ENCODE measurements around the gene UGT1A8. TPM values are rescaled to one million over a fixed set of nuclear protein-coding genes. Genes with fewer than 3 reads are reported as not detected.

The UGT1A8 gene
- polyA plus RNA-seq, 2 of the 4 experiments (the other 2 are of a cell fraction), result 0.22 TPM; not detected in 1

DNA sequence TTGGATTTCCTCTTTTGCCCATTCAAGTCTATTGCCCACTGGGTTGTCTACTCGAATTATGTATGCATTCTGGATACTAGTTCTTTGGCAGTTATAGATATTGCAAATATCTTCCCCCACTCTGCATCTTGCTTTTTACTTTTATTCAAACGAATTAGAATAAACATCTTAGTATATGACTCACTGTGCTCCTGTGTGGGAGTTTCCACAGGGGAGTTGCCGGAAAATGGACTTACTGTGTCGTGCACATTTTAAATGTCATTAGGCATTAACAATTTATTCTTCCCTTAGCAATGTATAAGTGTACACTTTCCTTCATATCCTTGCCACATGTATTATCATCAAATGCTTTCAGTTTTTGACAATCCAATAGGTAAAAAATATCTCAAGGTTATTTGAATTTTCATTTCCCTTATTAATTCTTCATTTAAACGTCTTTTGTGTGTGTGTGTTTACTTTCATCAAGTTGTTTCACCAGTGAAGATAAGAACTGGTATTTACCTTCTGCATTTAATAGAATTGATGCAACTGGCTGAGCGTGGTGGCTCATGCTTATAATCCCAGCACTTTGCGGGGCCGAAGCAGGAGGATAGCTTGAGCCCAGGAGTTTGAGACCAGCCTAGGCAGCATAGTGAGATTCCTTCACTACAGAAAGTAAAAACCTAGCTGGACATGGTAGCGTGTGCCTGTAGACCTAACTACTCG, 90.7 kb downstream of the UGT1A8 start (continued):
- TF ChIP-seq ESRRA (IDR thresholded peaks at IDR 0.05; ENCODE audit: borderline replicate concordance, low read length), result no peak
- TF ChIP-seq PBX3 (IDR thresholded peaks at IDR 0.05), result no peak
- TF ChIP-seq RAD21 (conservative IDR thresholded peaks at IDR 0.05 in 1 of 2, IDR thresholded peaks at IDR 0.05 in 1 of 2), result no peak; a peak in 1 of 5 replicates
- TF ChIP-seq CBX8 (IDR thresholded peaks at IDR 0.05), result no peak
- TF ChIP-seq SMC3 (IDR thresholded peaks at IDR 0.05), result no peak
- peak; percentile 4 to 73; a peak in 3 of 4 replicates for TF ChIP-seq CEBPB (IDR thresholded peaks at IDR 0.05)
- no peak for TF ChIP-seq NFE2L2 (conservative IDR thresholded peaks at IDR 0.05; ENCODE audit: low read length)
- TF ChIP-seq FOSB (CRISPR knock-in tag; IDR thresholded peaks at IDR 0.05), result peak; percentile 48; the same call in 1 of the 2 replicates
- TF ChIP-seq ZFP36 (IDR thresholded peaks at IDR 0.05; ENCODE audit: borderline replicate concordance, partially characterized antibody), result no peak
- peak; percentile 93 for TF ChIP-seq GATA3 (IDR thresholded peaks at IDR 0.05; ENCODE audit: borderline replicate concordance)

- WGBS (ENCODE audit: missing lambda C conversion rate), result 66% methylated on average over 5 of the region's 5 CpGs
- ATAC-seq (no peak), DNase-seq (ENCODE audit: low read depth in 1 of 2, low spot score in 1 of 2) (peak in 1 of 2 experiments; percentile 78), FAIRE-seq (no peak)
- ChIA-PET CTCF (interaction anchor here (0.6 to 1.4 kb wide), 2 partner anchors 75 to 124 kb away, joined by 3 to 5 read pairs; no protein-coding TSS in a partner anchor), POLR2A (no interaction called here)
- peaks cover 68% of the 10 kb centered on the region for H3K4me1 ChIP-seq
- peaks cover 26% of the 10 kb centered on the region for H3K9me3 ChIP-seq
- TF ChIP-seq USF2 (IDR thresholded peaks at IDR 0.05) (peak; percentile 91), HOXB5 (CRISPR knock-in tag; IDR thresholded peaks at IDR 0.05) (0 out of 2 replicates have a peak, but pooled peaks have one; percentile 53), NFE2L2 (conservative IDR thresholded peaks at IDR 0.05; ENCODE audit: low read length) (no peak), EP300 (IDR thresholded peaks at IDR 0.05) (no peak), FOSB (CRISPR knock-in tag; IDR thresholded peaks at IDR 0.05) (no peak), EHF (CRISPR knock-in tag; IDR thresholded peaks at IDR 0.05) (no peak), RAD21 (conservative IDR thresholded peaks at IDR 0.05 in 1 of 2, IDR thresholded peaks at IDR 0.05 in 1 of 2) (no peak), RCOR1 (IDR thresholded peaks at IDR 0.05; ENCODE audit: low read depth, low read length) (no peak), MAZ (IDR thresholded peaks at IDR 0.05; ENCODE audit: borderline replicate concordance, low read depth, low read length) (no peak), JUNB (IDR thresholded peaks at IDR 0.05) (no peak), ATOH8 (CRISPR knock-in tag; IDR thresholded peaks at IDR 0.05; ENCODE audit: low read depth) (peak; percentile 76), CHD2 (IDR thresholded peaks at IDR 0.05; ENCODE audit: low read length, partially characterized antibody) (no peak), HOXB13 (CRISPR knock-in tag; IDR thresholded peaks at IDR 0.05; ENCODE audit: low read depth) (peak; percentile 65; the same call in 1 of the 2 replicates)
- TF ChIP-seq, protein P1, sequence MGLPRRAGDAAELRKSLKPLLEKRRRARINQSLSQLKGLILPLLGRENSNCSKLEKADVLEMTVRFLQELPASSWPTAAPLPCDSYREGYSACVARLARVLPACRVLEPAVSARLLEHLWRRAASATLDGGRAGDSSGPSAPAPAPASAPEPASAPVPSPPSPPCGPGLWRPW (IDR thresholded peaks at IDR 0.05), result no peak
- H3K4me2 ChIP-seq, result peak overlapping the region; percentile 47
- peak overlapping the region; percentile 98 to 100 for H3K27ac ChIP-seq
- no peak overlapping the region for H3K4me3 ChIP-seq
Measured at GRCh38 chr2:233708942-233709341, 91.5 kb downstream of the UGT1A8 start.

Measured in A549 (cell line).